AG09309 (cell line): Measurements from ENCODE around the gene AQP6.

ENCODE experiments used
- DNase-seq: peaks from one replicate; pipeline ENCODE4 v3.0.0-alpha.2; 2010; ENCODE audit warnings: low read depth
- H3K4me3 ChIP-seq: 2 replicates; pipeline ENCODE4 v1.5.1; 2011; ENCODE audit warnings: mild to moderate bottlenecking, low read depth, low read length, moderate library complexity; ENCODE audit not compliant: control insufficient read depth
- TF ChIP-seq, protein P1 (sequence below): IDR thresholded peaks from 2 replicates; pipeline ENCODE4 v1.5.1; 2011; ENCODE audit warnings: mild to moderate bottlenecking, low read depth, low read length, inconsistent platforms; ENCODE audit not compliant: insufficient read depth, control insufficient read depth; ENCODE audit errors: missing control alignments

AQP6 gene

DNA sequence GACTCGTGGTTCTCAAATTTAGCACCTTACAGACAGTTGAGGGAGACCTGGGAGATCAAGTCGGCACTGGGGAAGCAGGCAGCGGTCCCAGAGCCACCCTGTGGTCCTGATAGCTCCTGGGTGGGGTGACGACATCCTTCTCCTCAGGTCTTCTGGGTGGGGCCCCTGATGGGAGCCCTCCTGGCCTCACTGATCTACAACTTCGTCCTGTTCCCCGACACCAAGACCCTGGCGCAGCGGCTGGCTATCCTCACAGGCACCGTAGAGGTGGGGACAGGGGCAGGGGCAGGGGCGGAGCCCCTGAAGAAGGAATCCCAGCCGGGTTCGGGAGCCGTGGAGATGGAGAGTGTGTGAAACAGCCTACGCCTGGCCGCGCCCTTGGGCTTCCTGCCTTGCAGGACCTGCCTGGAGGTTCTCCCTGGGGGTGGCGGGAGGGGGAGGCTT, 2.6 kb downstream of the AQP6 start:
- H3K4me3 ChIP-seq: no peak overlapping the region
- TF ChIP-seq, protein P1, sequence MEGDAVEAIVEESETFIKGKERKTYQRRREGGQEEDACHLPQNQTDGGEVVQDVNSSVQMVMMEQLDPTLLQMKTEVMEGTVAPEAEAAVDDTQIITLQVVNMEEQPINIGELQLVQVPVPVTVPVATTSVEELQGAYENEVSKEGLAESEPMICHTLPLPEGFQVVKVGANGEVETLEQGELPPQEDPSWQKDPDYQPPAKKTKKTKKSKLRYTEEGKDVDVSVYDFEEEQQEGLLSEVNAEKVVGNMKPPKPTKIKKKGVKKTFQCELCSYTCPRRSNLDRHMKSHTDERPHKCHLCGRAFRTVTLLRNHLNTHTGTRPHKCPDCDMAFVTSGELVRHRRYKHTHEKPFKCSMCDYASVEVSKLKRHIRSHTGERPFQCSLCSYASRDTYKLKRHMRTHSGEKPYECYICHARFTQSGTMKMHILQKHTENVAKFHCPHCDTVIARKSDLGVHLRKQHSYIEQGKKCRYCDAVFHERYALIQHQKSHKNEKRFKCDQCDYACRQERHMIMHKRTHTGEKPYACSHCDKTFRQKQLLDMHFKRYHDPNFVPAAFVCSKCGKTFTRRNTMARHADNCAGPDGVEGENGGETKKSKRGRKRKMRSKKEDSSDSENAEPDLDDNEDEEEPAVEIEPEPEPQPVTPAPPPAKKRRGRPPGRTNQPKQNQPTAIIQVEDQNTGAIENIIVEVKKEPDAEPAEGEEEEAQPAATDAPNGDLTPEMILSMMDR: no peak
- no peak for DNase-seq

DNA sequence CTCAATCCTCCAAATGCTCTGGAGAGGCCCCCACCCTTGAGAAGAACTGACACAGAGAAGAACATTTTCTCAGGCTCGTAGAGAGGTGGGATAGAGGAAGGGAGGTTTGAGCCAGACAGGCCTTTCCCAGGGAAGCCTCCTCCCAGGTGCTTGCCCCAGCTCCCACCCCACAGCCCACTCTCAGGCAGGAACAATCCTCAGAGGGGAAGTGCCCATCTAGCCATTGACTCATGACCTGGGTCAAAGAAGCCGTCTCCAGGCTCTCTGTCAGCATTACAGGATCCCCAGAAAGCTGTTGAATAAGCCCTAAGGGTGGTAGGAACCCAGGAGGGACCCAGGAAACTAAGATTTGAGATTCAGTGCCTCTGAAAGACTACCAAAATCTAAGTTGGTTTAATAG, 3.8 kb downstream of the AQP6 start:
- TF ChIP-seq, protein P1: no peak

DNA sequence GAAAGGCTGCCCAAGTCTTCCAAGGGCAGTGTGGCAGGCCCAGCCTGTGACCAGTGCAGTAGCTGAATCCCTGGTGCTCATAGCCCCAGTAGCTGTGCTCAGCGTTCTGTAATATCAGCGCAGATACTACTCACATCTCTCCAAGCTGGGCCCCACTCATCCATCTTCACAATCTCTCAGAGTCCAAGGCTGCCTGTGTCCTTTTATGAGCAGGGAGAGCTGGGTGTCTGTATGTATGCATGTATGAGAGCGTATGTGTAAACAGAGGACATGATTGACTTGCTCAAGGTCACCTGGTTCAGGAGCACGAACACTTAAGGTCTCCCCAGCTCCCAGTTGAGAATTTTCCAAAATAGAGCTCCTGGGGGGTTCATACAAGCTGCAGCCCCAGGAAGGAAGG, 5.4 kb downstream of the AQP6 start:
- TF ChIP-seq, protein P1: no peak
- H3K4me3 ChIP-seq: no peak overlapping the region
- DNase-seq: no peak

More for the DNA sequence above, 3.8 kb downstream of the AQP6 start:
- H3K4me3 ChIP-seq: no peak overlapping the region
- DNase-seq: no peak

DNA sequence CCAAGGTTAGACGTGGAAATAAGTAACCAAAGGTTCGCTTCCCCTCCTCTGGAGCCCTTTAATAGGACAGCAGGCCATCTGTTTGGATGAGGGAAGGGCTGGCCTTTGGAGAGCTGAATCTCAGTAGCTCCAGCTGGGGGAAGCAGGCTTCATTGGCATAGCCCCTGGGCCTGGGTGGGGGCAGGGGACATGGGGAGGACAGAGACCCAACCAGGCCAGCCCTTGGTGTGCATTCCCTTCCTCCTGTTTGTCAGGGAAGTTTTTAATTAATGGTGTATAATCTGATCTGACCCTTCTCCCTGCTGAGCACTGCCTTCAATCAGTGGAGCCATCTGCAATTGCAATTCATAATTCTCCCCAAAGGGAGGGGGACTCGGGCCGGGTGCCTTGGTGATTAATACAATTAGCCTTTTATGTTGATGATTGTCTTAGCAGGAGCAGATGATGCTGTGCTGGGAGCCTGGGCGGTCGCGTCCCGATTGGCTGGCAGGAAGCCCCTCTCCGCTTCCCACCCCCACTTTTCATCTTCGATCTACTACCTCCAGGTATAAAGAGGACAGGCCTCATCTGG, 6.4 kb downstream of the AQP6 start:
- H3K4me3 ChIP-seq: no peak overlapping the region
- no peak for DNase-seq
- TF ChIP-seq, protein P1: no peak

DNA sequence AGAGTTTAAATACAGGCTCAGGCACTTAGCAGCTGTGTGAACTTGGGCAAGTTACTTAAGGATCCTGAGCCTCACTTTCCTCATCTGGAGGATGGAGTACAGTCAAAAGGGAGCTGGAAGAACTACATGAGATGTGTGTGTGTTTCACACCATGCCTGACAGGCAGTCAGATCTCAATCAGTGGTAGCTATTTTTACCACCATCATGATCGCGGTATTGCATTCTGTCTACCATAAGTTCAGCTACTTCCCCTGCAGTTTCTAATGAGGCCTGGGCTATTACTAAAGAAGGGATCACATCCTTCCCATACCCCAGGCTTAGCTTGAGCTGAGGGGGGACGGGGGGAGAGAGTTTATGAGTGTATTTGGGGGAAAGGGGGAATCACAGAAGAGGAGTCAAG, 7.0 kb downstream of the AQP6 start:
- no peak for DNase-seq
- no peak overlapping the region for H3K4me3 ChIP-seq
- TF ChIP-seq, protein P1: no peak

- TF ChIP-seq, protein P1: no peak
- H3K4me3 ChIP-seq: no peak overlapping the region
- DNase-seq: no peak
These were observed 8.0 kb downstream of the AQP6 start for GRCh38 chr12:49980501-49981349.
